H1 (cell line): ENCODE measurements around the gene ARHGEF38. TPM values are rescaled to one million over a fixed set of nuclear protein-coding genes. Genes with fewer than 3 reads are reported as not detected.

Experiments
- CTCF ChIA-PET: fragments of 300-600 bp; sonication (Branson Sonifier 250); formaldehyde crosslinking; loops from one replicate; lab custom pipeline; 2021; ENCODE audit not compliant: partially characterized antibody; lab: Charles Lee
- POLR2A ChIA-PET: fragments of 300-600 bp; sonication (Branson Sonifier 250); formaldehyde crosslinking; loops from one replicate; lab custom pipeline; 2021; ENCODE audit warnings: inconsistent platforms; ENCODE audit not compliant: partially characterized antibody; lab: Charles Lee
- DNase-seq, 2 experiments: peaks; one replicate each; pipeline versions ENCODE4 v3.0.0 to v3.0.0-alpha.2; 2010 to 2022; ENCODE audit warnings: low spot score in 2 of 2, low read depth in 1 of 2, mixed read lengths in 1 of 2
- FAIRE-seq: peaks from 2 replicates; lab custom pipeline; 2011; peaks lifted over from hg19 to GRCh38; lab: Jason Lieb, UNC
- H2AFZ ChIP-seq: 2 replicates; pipeline ENCODE4 v1.8.1; 2012; ENCODE audit warnings: low read length, inconsistent platforms
- H2AK5ac ChIP-seq: 2 replicates; pipeline ENCODE4 v1.6.1; 2013; ENCODE audit warnings: low read depth, low read length
- H2BK120ac ChIP-seq: replicated peaks from 2 replicates; pipeline ENCODE3; 2013; ENCODE audit warnings: low read depth, low read length, inconsistent platforms
- H2BK12ac ChIP-seq: 2 replicates; pipeline ENCODE4 v1.6.1; 2013; ENCODE audit warnings: low read depth, low read length
- H2BK15ac ChIP-seq: 2 replicates; pipeline ENCODE4 v1.6.1; 2013; ENCODE audit warnings: low read length
- H2BK20ac ChIP-seq: 2 replicates; pipeline ENCODE4 v1.6.1; 2013; ENCODE audit warnings: low read length
- H2BK5ac ChIP-seq: 2 replicates; pipeline ENCODE4 v1.6.1; 2013; ENCODE audit warnings: low read depth, low read length
- H3K14ac ChIP-seq: 2 replicates; pipeline ENCODE4 v1.6.1; 2013; ENCODE audit warnings: inconsistent platforms; ENCODE audit not compliant: insufficient read length
- H3K18ac ChIP-seq: 2 replicates; pipeline ENCODE4 v1.6.1; 2013; ENCODE audit warnings: low read length; ENCODE audit errors: extremely low read depth
- H3K23ac ChIP-seq: 2 replicates; pipeline ENCODE4 v1.6.1; 2013; ENCODE audit warnings: inconsistent platforms; ENCODE audit not compliant: insufficient read length
- H3K23me2 ChIP-seq: 2 replicates; pipeline ENCODE4 v1.6.1; 2013; ENCODE audit warnings: low read depth, low read length
- H3K27ac ChIP-seq: 2 replicates; pipeline ENCODE4 v1.6.1; 2011; ENCODE audit warnings: low read depth, low read length, inconsistent platforms
- H3K27me3 ChIP-seq, 4 experiments: replicated peaks in 1 of 4; 1 replicate in 1 of 4; 2 replicates in 3 of 4; pipeline versions ENCODE4 v1.6.1 to v1.8.1; 2011 to 2013; ENCODE audit warnings: low read length in 3 of 4, mild to moderate bottlenecking in 3 of 4, inconsistent platforms in 2 of 4, mixed read lengths in 2 of 4, moderate library complexity in 1 of 4; ENCODE audit not compliant: control insufficient read depth in 3 of 4, insufficient read depth in 3 of 4; ENCODE audit errors: extremely low read depth in 1 of 4
- H3K36me3 ChIP-seq, 4 experiments: 2 replicates each; pipeline versions ENCODE4 v1.6.1 to v1.8.1; 2011 to 2013; ENCODE audit warnings: mild to moderate bottlenecking in 4 of 4, low read length in 3 of 4, moderate library complexity in 2 of 4, control low read depth in 1 of 4, inconsistent platforms in 1 of 4; ENCODE audit not compliant: insufficient read depth in 4 of 4, control insufficient read depth in 2 of 4
- H3K4ac ChIP-seq: replicated peaks from 2 replicates; pipeline ENCODE3; 2013; ENCODE audit warnings: low read length, low read depth, mixed read lengths, inconsistent platforms; ENCODE audit not compliant: insufficient read length
- H3K4me1 ChIP-seq, 4 experiments: replicated peaks in 1 of 4; 1 replicate in 1 of 4; 2 replicates in 3 of 4; pipeline versions ENCODE4 v1.6.1 to v1.8.1; 2011 to 2013; ENCODE audit warnings: low read length in 3 of 4, inconsistent platforms in 2 of 4, mixed read lengths in 1 of 4; ENCODE audit not compliant: insufficient read depth in 4 of 4, control insufficient read depth in 3 of 4
- H3K4me2 ChIP-seq, 2 experiments: 2 replicates each; pipeline versions ENCODE4 v1.6.1 to v1.8.1; 2011 to 2013; ENCODE audit warnings: low read depth in 2 of 2, low read length in 2 of 2, control low read depth in 1 of 2, inconsistent platforms in 1 of 2, mild to moderate bottlenecking in 1 of 2; ENCODE audit not compliant: insufficient read depth in 1 of 2
- H3K4me3 ChIP-seq, 4 experiments: fragments of 200-600, 300-600 bp in 1 of 4; sonication (generic), shearing (Covaris generic), sonication (Bioruptor Twin) in 1 of 4; 2 replicates each; pipeline versions ENCODE4 v1.5.1 to v1.8.1; 2011 to 2016; ENCODE audit warnings: low read length in 4 of 4, low read depth in 3 of 4, control low read depth in 2 of 4, inconsistent platforms in 2 of 4, mild to moderate bottlenecking in 2 of 4, mixed read lengths in 1 of 4, moderate library complexity in 1 of 4; ENCODE audit not compliant: insufficient read depth in 2 of 4; ENCODE audit errors: extremely low read depth in 1 of 4
- H3K56ac ChIP-seq: replicated peaks from 2 replicates; pipeline ENCODE3; 2013; ENCODE audit warnings: low read depth, mild to moderate bottlenecking, mixed read lengths, low read length, inconsistent platforms; ENCODE audit not compliant: insufficient read length
- H3K79me1 ChIP-seq: 2 replicates; pipeline ENCODE4 v1.6.1; 2013; ENCODE audit warnings: low read depth, low read length, control low read depth
- H3K79me2 ChIP-seq, 2 experiments: 2 replicates each; pipeline versions ENCODE4 v1.6.1 to v1.8.1; 2012 to 2013; ENCODE audit warnings: low read length in 2 of 2, mild to moderate bottlenecking in 2 of 2, inconsistent platforms in 1 of 2; ENCODE audit not compliant: insufficient read depth in 2 of 2, control insufficient read depth in 1 of 2
- H3K9ac ChIP-seq, 4 experiments: replicated peaks in 1 of 4; 1 replicate in 1 of 4; 2 replicates in 3 of 4; pipeline versions ENCODE4 v1.6.1 to v1.8.1; 2011 to 2013; ENCODE audit warnings: low read depth in 3 of 4, low read length in 3 of 4, control low read depth in 2 of 4, mild to moderate bottlenecking in 2 of 4, moderate library complexity in 2 of 4, inconsistent platforms in 1 of 4; ENCODE audit errors: extremely low read depth in 1 of 4
- H3K9me3 ChIP-seq, 2 experiments: 2 replicates each; pipeline versions ENCODE4 v1.6.1 to v1.8.1; 2012 to 2013; ENCODE audit warnings: mild to moderate bottlenecking in 2 of 2, moderate library complexity in 2 of 2, control low read depth in 1 of 2, inconsistent platforms in 1 of 2, low read depth in 1 of 2, low read length in 1 of 2, mixed read lengths in 1 of 2; ENCODE audit not compliant: insufficient read depth in 2 of 2
- H4K20me1 ChIP-seq, 2 experiments: replicated peaks in 1 of 2; 2 replicates each; pipeline versions ENCODE3 to v1.8.1; 2011 to 2013; ENCODE audit warnings: inconsistent platforms in 2 of 2, low read length in 2 of 2, mild to moderate bottlenecking in 1 of 2; ENCODE audit not compliant: insufficient read depth in 2 of 2, control insufficient read depth in 1 of 2
- H4K5ac ChIP-seq: 2 replicates; pipeline ENCODE4 v1.6.1; 2013; ENCODE audit warnings: low read length, low read depth, mixed read lengths, inconsistent platforms; ENCODE audit not compliant: insufficient read length
- H4K8ac ChIP-seq: 2 replicates; pipeline ENCODE4 v1.8.0; 2013; ENCODE audit warnings: mild to moderate bottlenecking, moderate library complexity, low read length, inconsistent platforms; ENCODE audit not compliant: insufficient read depth; ENCODE audit errors: extremely low read depth
- H4K91ac ChIP-seq: replicated peaks from 2 replicates; pipeline ENCODE3; 2013; ENCODE audit warnings: low read length, mixed read lengths, inconsistent platforms; ENCODE audit not compliant: insufficient read length
- CREB1 ChIP-seq: IDR thresholded peaks from 2 replicates; pipeline ENCODE4 v1.6.1; 2012; ENCODE audit warnings: inconsistent platforms
- CTCF ChIP-seq, 3 experiments: IDR thresholded peaks; 1 replicate in 2 of 3; 2 replicates in 1 of 3; pipeline versions ENCODE4 v1.5.1 to v1.6.1; 2011; ENCODE audit warnings: low read length in 3 of 3, mild to moderate bottlenecking in 3 of 3, inconsistent platforms in 2 of 3, low read depth in 1 of 3, moderate library complexity in 1 of 3; ENCODE audit not compliant: insufficient read depth in 1 of 3; ENCODE audit errors: control extremely low read depth in 1 of 3
- POLR2AphosphoS5 ChIP-seq: IDR thresholded peaks from 2 replicates; pipeline ENCODE4 v1.6.1; 2011; ENCODE audit warnings: low read depth, low read length
- RXRA ChIP-seq: IDR thresholded peaks from 2 replicates; pipeline ENCODE4 v1.6.1; 2011; ENCODE audit warnings: low read depth, mild to moderate bottlenecking, low read length, moderate library complexity; ENCODE audit not compliant: insufficient read depth
- polyA plus RNA-seq, 7 experiments: library from polyadenylated mRNA; depleted of rRNA in 3 of 7; stranded (reverse) in 5 of 7; unstranded in 2 of 7; fragments of >200 nt in 5 of 7; fragments of 200-250 nt in 2 of 7; gene quantifications; 1 replicate in 5 of 7; 2 replicates in 1 of 7; 4 replicates in 1 of 7; pipeline versions ENCODE4 v1.2.1 to v1.2.3, GENCODE V29; 2011 to 2013; ENCODE audit warnings: missing spikeins in 2 of 7, mixed read lengths in 2 of 7
- total RNA-seq: library from RNA; stranded (reverse); fragmentation: NEBNext Ultra II Directional; extraction: Animal tissue kit (Norgen Biotek cat#: 25700); gene quantifications from 2 replicates; pipeline ENCODE4 v1.2.1, GENCODE V29; 2021

ARHGEF38 gene
- total and polyA plus RNA-seq, 2 of the 8 experiments (the other 6 are each of a cell fraction or from before 2014, with no cell fraction given): not detected

- H3K27me3 ChIP-seq: no peaks in the 10 kb centered on the region
- H3K4ac ChIP-seq: no peak overlapping the region
- no peaks in the 10 kb centered on the region for H3K9me3 ChIP-seq
- no peak for TF ChIP-seq POLR2AphosphoS5
- no peak for TF ChIP-seq CREB1
- no peak for TF ChIP-seq RXRA
- no peak for TF ChIP-seq CTCF (IDR thresholded peaks at IDR 0.05; ENCODE audit: control extremely low read depth in 1 of 3, insufficient read depth in 1 of 3, low read depth in 1 of 3, low read length in 3 of 3)
- H3K23me2 ChIP-seq: no peaks in the 10 kb centered on the region
- H2BK20ac ChIP-seq: no peak overlapping the region
- H4K91ac ChIP-seq: no peak overlapping the region
- H3K79me1 ChIP-seq: no peaks in the 10 kb centered on the region
- H3K4me3 ChIP-seq: no peak overlapping the region
- no peaks in the 10 kb centered on the region for H3K4me1 ChIP-seq
- no peaks in the 10 kb centered on the region for H4K20me1 ChIP-seq
- no peak overlapping the region for H3K9ac ChIP-seq
- FAIRE-seq (no peak), DNase-seq (no peak)
- H4K5ac ChIP-seq: no peak overlapping the region
- no peaks in the 10 kb centered on the region for H3K79me2 ChIP-seq
- no peak overlapping the region for H2BK15ac ChIP-seq
- H3K4me2 ChIP-seq: no peak overlapping the region
- no peak overlapping the region for H2AK5ac ChIP-seq
- H2BK120ac ChIP-seq: no peak overlapping the region
- H2BK12ac ChIP-seq: no peak overlapping the region
- no peak overlapping the region for H2BK5ac ChIP-seq
- CTCF ChIA-PET: no interaction called here
- no peak overlapping the region for H3K14ac ChIP-seq
- POLR2A ChIA-PET: no interaction called here
- no peak overlapping the region for H3K56ac ChIP-seq
- H3K36me3 ChIP-seq: no peaks in the 10 kb centered on the region
- H3K23ac ChIP-seq: no peak overlapping the region
- H3K18ac ChIP-seq: no peak overlapping the region
- H4K8ac ChIP-seq: no peak overlapping the region
- no peak overlapping the region for H3K27ac ChIP-seq
- no peak overlapping the region for H2AFZ ChIP-seq
Measured at GRCh38 chr4:105670684-105671083, 118.3 kb downstream of the ARHGEF38 start.
